GM12878 (cell line): ENCODE measurements around the gene CHRM2. TPM values are rescaled to one million over a fixed set of nuclear protein-coding genes. Genes with fewer than 3 reads are reported as not detected.

ENCODE experiments used
- E2F4 ChIP-seq: IDR thresholded peaks from 2 replicates; pipeline ENCODE4 v1.6.1; 2012; ENCODE audit warnings: low read depth, low read length, improper control_type of control experiment
- PML ChIP-seq: IDR thresholded peaks from 2 replicates; pipeline ENCODE4 v1.6.1; 2012; ENCODE audit warnings: low read length, inconsistent platforms
- POLR2AphosphoS5 ChIP-seq: IDR thresholded peaks from 2 replicates; pipeline ENCODE4 v1.6.1; 2011; ENCODE audit warnings: mild to moderate bottlenecking, low read length, inconsistent platforms
- RBBP5 ChIP-seq: fragments of 200-600 bp; sonication (generic); conservative IDR thresholded peaks from 2 replicates; pipeline ENCODE4 v1.6.1; 2016
- SMAD1 ChIP-seq: fragments of 450-650 bp; IDR thresholded peaks from 2 replicates; pipeline ENCODE4 v1.6.1; 2018; ENCODE audit warnings: mild to moderate bottlenecking, low read depth; ENCODE audit not compliant: partially characterized antibody
- SMAD5 ChIP-seq: IDR thresholded peaks from 2 replicates; pipeline ENCODE4 v1.6.1; 2016; ENCODE audit warnings: antibody characterized with exemption, low read depth
- SRF ChIP-seq, 2 experiments: IDR thresholded peaks; 2 replicates each; pipeline ENCODE4 v1.6.1; 2011; ENCODE audit warnings: low read depth in 2 of 2, low read length in 2 of 2, mild to moderate bottlenecking in 1 of 2, moderate library complexity in 1 of 2
- USF2 ChIP-seq: IDR thresholded peaks from 2 replicates; pipeline ENCODE4 v1.6.1; 2011; ENCODE audit warnings: low read depth, low read length, improper control_type of control experiment, borderline replicate concordance
- ZBTB11 ChIP-seq: fragments of 450-650 bp; formaldehyde crosslinking; IDR thresholded peaks from 2 replicates; pipeline ENCODE4 v1.5.0; 2022; ENCODE audit warnings: mild to moderate bottlenecking, missing genetic modification characterization
- polyA plus RNA-seq, 11 experiments: library from polyadenylated mRNA; depleted of rRNA in 4 of 11; unstranded in 6 of 11; stranded (reverse) in 5 of 11; fragments of >200 nt; fragmentation: Nextera tagmentation in 4 of 11; fragmentation: Illumina TruSeq in 1 of 11; extraction: Ambion mirVana in 4 of 11; extraction: Trizol in 1 of 11; gene quantifications; 1 replicate in 1 of 11; 2 replicates in 10 of 11; pipeline versions ENCODE4 v1.2.1 to v1.2.3, GENCODE V29; 2011 to 2016; ENCODE audit warnings: inconsistent platforms in 2 of 11, missing spikeins in 2 of 11, low read depth in 1 of 11
- total RNA-seq, 4 experiments: library from RNA; depleted of rRNA in 3 of 4; stranded (reverse); fragments of >200 nt in 3 of 4; fragmentation: Illumina TruSeq in 1 of 4; extraction: Trizol in 1 of 4; gene quantifications; 2 replicates each; pipeline versions ENCODE4 v1.2.1 to v1.2.3, GENCODE V29; 2013 to 2021

Gene CHRM2
- total and polyA plus RNA-seq, 10 of the 15 experiments (the other 5 are each of a cell fraction or from before 2014, with no cell fraction given): 0.05 TPM; not detected in 9

GRCh38 chr7:137006293-137006692 lies 137.8 kb downstream of the CHRM2 start (continued):
- TF ChIP-seq ZBTB11 (CRISPR knock-in tag) (no peak), SMAD5 (no peak), RBBP5 (no peak), E2F4 (no peak), SRF (IDR thresholded peaks at IDR 0.05; ENCODE audit: low read depth in 2 of 2, low read length in 2 of 2) (no peak), POLR2AphosphoS5 (no peak), USF2 (no peak), SMAD1 (no peak), PML (no peak)
